EH (cell line): ENCODE data around the gene HIVEP2.
A peak's percentile ranks its signal among the peaks of the same experiment; 100 is the strongest.

ENCODE experiments used
- DNase-seq: peaks from one replicate; pipeline ENCODE4 v3.0.0-alpha.2; 2015; ENCODE audit warnings: low read depth

HIVEP2 gene

DNA sequence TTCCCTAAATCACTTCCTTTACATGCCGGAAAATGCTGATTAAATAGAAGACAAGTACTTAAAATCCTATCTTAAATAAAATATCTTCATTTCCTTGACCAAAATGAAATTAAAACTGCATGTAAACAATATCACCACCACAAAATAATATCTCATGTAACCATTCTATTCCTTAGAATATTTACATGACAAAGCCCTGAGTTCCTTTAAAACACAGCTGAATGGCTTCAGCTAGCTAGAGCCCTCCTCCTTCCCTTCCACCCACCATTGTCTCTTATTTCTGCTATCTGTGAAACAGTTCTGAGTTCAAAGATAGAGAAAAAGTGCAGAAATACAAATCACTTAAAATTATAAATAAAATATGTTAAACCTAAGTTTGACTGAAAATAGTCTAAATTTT lies 103.1 kb downstream of the HIVEP2 start:
- DNase-seq, result no peak

DNA sequence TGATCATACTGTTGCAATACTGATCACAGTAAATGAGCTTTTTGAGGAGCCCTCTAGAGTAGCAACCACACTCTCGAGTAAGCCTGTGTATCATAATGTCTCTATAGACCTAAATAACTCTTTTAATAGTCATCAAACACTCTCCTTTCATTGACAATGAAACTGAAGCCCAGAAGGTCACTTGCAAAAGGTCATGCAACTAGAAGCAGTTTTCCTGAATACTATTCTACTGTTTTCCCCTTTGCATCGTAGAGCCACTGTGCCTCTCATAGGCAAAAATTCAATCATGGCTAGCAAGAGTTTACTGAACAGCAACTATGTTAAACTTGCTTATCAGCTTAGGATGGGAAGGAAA lies 105.3 kb downstream of the HIVEP2 start:
- DNase-seq, result no peak

GRCh38 chr6:142838821-142839685 lies 105.9 kb downstream of the HIVEP2 start:
- DNase-seq, result peak; percentile 29

DNA sequence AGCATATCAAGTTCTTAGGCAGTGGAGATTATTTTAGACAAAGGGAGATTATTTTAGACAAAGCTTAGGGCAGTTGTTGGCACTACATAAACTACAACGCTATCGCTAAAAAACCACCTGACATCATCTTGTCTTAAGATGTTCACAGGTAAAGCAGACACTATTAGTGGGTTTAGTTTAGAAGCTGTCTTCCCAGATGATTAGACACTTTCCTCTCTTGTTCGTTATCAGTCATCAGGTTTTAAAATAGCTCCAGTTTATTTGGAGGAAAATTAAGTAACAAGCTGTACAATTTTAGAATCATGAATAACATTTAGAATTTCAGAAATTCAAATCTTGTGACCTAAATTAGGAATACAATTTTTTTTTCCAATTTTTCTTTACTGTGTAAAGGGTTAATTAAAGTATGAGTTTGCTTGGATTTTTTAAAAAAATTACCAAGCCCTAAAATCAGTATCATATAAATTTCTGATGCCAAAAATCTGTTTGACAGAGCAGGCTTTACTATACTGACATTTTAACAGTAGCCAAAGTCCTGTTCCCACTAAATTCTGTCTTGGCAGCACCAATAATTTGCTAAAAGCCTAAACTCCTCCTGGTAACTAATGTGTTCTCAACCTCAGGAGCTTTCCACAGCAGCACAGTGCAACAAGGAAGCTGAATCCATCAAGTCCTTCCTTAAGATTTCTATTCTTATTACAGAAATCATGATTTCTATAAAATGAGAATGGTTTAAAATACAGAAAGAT lies 109.0 kb downstream of the HIVEP2 start:
- no peak for DNase-seq

GRCh38 chr6:142834853-142835252 lies 110.1 kb downstream of the HIVEP2 start:
- no peak for DNase-seq

DNA sequence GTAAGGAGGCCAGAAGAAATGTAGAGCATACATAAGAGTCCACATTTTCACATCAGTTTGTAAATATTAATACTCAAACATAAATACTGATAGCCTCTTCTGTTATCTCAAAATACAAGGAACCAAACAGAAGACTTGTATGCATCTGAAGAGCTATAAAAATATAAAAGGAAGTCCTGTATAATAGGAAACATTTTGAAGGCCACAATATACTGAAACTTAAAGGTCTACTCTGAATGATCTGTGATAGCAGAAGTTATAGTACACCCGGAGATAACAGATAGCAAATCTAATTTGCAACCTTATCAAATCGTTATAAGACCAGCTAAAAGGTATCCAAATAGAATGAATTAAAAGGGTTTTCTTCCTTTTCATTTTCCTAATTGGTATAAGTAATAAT lies 111.2 kb downstream of the HIVEP2 start:
- DNase-seq, result no peak

- DNase-seq, result peak; percentile 96
Measured at GRCh38 chr6:142833054-142833453, 111.9 kb downstream of the HIVEP2 start.

GRCh38 chr6:142830807-142831206 lies 114.2 kb downstream of the HIVEP2 start:
- DNase-seq, result no peak

- DNase-seq, result no peak
Measured at GRCh38 chr6:142830116-142830710, 114.8 kb downstream of the HIVEP2 start.

DNA sequence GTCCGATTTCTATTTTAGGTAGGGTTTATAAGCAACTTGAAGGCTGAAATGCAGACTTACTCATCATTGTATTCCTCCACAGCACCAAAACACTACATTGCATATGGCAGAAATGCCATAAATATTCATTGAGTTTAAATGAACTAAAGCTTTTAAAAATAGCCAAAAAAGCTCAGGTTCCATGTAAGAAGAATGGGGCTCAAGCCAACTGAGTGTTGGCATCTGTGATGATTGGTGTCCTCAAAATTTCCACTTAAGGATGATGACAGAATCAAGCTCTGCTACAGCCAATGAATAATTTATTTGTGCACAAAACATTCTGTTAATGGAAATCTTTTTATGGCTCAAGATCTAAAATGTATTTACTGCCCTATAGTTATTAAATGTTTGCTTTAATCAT lies 115.4 kb downstream of the HIVEP2 start:
- no peak for DNase-seq

GRCh38 chr6:142827991-142828390 lies 117.0 kb downstream of the HIVEP2 start:
- DNase-seq, result no peak

- DNase-seq, result no peak
Measured at GRCh38 chr6:142827369-142827768, 117.6 kb downstream of the HIVEP2 start.

DNA sequence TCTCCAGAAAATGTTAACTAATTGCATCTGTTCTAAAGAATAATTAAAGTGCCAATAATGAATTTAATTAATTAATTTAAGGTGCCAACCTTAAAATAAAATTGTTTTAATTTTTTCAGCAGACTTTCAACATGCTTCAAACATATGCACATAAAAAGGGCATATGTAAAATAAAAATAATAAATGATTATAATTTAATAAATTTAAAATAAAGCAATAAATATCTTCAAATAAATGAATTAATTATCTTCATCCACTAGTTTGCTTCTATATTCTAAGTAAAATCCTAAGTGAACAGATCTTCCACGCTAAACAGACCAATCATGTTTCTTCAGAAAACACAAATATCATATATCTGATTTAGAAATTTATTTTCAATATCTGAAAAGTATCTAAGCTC lies 119.2 kb downstream of the HIVEP2 start:
- DNase-seq, result no peak

DNA sequence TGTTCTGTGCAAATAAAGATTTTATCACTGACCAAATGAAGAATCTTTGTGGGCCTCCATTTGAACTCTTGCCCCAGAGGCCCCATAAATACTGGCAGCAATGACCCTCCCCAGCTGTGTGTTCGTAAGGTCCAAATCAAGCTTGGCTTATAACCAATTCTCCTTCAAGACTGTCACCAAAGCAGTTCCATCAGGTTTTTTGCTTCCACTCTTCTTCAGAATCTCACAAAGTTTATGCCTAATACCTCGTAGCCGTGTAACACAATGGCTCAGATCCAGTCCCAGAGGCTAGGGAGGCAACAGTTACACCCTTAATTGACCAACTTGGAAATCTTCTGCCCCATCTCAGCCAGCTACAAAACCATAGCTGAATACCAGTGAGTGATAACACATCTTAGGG lies 120.5 kb downstream of the HIVEP2 start:
- DNase-seq, result peak; percentile 20

GRCh38 chr6:142823256-142823902 lies 121.6 kb downstream of the HIVEP2 start:
- no peak for DNase-seq

- no peak for DNase-seq
Measured at GRCh38 chr6:142822842-142823241, 122.1 kb downstream of the HIVEP2 start.

DNA sequence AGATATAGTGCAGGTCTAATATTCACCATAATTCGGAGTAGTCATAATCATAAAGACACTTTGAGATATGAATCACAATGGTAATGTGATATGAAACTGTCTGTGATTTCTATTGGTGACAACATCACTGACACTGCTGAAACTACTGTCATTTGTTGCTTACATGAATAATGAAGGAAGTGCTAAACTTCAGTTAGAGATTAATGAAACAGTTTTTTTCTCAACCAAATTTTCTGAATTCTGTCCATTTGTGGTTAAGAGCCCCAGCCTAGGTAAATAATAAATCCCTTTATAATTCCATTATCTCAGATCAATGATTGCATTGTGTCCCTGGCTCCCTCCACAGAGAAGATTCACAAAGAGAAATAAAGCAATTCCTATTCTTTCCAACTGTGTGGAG lies 122.6 kb downstream of the HIVEP2 start:
- DNase-seq, result no peak

DNA sequence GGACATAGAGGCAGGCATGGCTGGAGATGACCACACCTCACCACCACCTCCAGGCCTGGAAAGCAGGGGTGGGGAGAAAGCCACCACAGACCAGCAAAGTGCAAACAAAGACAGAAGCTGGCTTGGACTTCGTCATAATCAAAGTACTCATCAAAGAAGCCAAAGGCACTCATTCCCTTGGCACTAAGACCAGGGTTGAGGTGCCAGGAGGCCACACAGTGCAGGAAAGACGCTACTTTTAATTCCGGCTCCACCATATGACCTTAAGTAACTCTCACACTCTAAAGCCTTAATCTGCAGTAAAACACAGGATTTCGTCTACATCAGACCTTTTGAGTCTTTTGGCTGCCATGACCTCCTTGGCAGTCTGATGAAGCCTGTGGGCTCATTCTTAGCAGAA lies 123.1 kb downstream of the HIVEP2 start:
- DNase-seq, result no peak

GRCh38 chr6:142821164-142821716 lies 123.7 kb downstream of the HIVEP2 start:
- no peak for DNase-seq

DNA sequence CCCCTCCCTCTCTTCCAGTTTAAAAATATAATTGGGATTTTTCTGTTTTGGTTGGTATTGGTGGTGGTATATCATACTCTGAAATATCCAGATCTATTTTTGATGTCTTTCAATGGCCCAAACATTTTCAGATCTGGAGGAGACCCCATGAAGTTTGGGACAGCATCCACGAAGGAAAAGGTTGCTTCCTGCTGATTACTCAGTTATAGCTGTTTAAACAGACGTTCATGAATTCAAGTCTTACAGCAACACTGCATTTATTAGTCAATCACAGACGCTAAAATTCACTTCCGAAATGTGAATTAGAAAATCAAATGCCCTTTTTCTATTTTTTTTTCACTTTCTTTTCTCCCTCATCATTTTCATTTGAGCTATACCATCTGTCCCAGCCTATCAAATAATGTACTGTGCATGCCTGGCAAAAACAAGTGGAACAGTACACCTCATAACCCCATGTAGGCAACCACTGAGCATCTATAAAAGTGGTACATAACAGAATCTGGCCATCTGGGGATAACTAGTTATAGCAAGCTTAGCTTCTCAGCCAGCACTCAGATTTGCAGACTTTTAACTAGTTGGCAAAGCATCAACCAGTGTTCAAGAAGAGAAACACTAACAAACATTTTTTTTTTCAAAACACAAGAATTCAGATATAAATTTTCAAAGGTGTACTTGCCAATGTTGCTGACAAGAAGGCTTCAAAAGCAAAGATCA lies 124.5 kb downstream of the HIVEP2 start:
- no peak for DNase-seq

GRCh38 chr6:142819603-142820337 lies 125.2 kb downstream of the HIVEP2 start:
- peak; percentile 56 for DNase-seq
